Activated CD8-positive, alpha-beta memory T cell treated with anti-CD3 and anti-CD28 coated beads for 48 hours (primary cell): ENCODE results near the gene UBN1.

Experiments
- DNase-seq, 3 experiments: peaks; one replicate each; pipeline ENCODE4 v3.0.0-alpha.2; 2020; ENCODE audit warnings: low read depth in 2 of 3, low spot score in 2 of 3

UBN1 gene

DNA sequence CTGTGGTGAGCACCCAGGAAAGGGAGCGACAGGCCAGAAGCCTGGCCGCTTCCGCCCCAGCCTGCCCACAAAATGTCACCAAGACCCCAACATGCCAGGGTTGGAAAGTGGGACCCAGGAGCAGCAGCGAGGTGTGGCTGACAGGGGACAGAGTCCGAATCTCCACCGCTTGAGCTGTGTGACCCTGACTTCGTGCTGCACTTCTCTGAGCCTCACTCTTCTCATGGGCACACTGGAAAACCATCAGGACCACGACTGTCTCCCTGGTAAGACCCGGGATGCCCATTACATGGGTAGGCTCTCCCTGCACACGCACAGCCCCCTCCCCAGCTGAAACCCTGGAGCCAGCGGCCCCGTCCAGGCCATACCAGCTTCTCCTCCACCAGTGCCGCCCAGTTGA, 54.8 kb downstream of the UBN1 start:
- no peak for DNase-seq

DNA sequence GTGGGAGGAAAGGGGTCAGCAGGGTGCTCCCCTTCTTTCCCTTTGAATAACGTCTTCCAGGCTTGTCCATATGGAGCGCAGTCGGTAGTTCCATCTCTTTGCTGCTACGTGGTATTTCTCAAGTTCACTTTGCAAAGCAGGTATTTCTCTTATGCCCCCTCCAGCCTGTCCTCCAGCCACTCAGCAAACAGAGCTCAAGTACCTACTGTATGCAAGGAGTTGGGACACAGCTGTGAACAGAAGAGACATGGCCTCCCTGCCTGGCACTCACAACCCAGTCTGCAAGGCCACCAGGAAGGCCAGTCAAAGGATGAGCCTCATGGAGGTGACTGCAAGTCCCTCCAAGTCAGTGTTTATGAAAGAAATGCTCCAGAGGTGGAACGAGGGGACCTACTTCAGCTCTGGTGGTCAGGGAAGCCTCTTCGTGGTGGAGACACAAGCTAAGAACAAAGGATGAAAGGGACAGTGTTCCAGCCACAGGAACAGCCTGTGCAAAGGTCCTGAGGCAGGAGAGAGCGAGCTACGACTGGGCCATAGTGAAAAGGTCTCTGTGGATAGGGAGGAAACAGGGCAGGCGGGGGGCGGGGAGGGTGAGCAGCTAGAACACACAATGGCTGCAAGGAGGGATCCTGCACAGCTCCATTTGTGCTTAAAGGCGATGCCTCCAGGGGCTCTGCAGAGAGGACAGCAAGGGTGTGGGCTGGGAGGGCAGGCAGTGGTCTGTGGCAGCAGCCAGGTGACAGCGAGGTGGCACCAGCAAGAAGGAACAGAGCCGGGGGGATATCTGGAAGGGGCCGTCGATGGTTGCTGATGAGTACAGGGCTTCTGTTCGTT, 57.0 kb downstream of the UBN1 start:
- DNase-seq = no peak

GRCh38 chr16:4904942-4905615, 57.8 kb downstream of the UBN1 start:
- DNase-seq = no peak

- DNase-seq = no peak
Measured at GRCh38 chr16:4908854-4909401, 61.6 kb downstream of the UBN1 start.

DNA sequence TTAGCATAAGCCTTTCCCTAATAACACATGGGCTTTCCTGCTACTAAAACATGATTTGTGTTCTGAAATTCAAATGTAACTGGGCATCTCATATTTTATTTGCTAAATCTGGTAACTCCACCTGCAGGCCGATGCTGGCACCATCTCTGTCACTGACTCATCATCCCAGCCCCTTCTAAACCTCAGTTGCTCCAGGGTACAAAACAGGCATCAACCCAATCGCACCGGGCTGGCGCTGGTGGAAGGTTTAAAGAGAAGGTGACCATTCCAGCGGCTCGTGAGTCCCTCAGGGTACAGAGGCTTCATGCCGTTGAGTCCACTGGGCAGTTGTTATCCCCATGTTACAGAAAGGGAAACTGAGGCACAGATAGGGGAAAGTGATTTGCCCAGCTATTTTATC, 62.5 kb downstream of the UBN1 start:
- DNase-seq = no peak

GRCh38 chr16:4910828-4911227, 63.5 kb downstream of the UBN1 start:
- no peak for DNase-seq

DNA sequence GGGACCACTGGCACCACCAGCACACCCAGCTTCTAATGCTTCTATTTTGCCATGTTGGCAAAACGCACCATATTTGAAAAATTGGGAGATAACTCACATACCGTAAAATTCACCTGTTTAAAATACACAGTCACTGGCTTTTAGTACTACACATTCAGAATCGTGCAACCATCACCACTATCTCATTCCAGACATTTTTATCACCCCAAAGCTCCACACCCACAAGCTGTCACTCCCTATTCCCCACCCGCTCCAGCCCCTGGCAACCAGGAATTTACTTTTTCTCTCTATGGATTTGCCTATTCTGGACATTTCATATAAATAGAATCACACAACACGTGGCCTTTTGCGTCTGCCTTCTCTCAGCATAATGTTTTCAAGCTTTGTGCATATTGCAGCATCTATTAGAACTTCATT, 64.7 kb downstream of the UBN1 start:
- DNase-seq = no peak

DNA sequence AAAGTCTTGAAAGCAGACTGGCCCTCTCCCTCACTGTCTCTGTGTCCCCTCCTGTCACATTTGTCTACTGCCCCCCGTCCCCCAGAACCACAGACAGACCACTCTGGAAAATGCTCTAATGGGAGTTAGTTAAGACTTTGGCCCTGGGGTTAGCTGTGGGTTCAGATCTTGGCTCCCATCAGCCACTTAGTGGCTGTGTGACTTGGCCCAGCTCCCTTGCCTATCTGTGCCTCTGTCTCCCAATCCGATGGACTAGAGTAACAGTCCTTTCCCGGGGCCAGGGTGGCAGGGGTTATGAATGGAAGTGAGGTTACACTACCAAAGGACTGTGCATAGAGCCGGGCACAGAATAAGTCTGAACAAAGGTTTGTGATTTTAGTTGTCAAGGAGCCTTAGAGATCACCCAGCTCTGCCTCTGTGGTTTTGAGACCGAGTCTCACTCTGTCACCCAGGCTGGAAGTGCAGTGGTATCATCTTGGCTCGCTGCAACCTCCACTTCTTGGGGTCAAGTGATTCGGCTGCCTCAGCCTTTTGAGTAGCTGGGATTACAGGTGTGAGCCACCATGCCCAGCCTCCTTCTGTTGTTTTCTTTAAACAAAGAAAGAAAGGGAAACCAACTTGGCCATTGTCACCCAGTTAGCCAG, 66.0 kb downstream of the UBN1 start:
- no peak for DNase-seq

DNA sequence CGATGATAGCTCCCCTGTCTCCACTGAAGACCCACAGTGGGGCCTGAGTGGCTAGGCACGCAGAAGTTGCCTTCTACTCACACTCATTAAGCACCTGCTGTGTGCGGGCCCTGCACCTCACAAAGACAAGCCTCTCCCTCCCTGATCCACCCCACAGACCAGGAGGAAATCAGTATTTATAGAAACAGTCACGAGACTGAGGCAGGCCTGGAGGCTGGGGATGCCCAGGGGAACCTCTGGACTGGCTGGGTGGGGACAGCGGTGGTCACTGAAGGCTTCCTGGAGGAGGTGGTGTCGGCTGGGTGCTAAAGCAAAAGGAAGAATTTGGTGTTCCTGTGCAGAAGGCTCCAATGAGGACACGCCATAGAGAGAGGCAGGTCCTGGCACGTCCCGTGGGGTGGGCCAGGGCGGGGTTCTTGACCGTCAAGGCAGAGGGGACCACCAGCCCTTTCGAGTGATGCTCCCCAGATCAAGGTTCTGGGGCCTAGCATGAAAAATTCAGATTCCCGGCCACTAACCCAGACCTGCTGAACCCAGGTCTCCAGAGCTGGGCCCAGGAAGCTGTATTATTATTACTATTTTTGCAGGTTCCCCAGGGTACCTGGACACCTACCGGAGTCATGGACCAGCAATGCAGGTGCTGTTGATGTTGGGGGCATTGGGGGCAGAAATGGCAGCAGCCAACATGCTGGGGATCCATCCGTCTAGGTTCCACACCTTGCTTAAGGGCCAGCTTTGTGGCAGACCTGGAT, 66.7 kb downstream of the UBN1 start:
- no peak for DNase-seq

DNA sequence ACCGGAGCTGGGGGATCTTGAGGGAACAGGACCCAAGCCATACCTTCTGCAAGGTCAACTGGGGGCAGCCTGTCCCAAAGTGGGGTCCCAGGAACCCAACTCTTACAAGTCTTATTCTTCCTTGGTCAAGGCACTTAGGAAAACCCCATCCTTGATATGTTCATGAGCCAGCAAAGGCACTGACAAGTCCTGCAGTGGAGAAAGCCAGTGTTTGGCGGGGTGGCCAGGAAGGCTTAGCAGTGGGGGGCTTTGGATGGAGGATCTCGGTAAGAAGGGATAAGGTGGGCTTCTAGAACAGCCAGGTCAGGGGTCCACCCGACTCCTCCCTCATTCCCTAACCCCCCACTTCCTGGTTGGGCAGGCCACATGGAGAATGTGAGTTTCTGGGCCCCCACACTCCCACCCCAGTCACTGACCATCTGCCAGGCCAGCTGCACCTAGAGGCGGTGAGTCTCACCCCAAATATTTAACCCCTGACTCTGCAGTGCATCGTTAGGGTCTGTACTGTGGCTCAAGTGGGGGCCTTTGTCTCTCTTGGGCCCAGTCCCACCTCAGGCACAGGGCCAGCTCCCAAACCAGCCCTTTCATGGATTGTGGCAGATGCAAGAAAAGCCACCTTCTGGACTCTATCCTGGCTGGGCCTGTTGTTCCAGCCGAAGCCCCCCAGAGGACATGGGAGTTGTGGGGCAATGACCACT, 67.4 kb downstream of the UBN1 start:
- no peak for DNase-seq

- no peak for DNase-seq
Measured at GRCh38 chr16:4915226-4915761, 68.0 kb downstream of the UBN1 start.

GRCh38 chr16:4917117-4917516, 69.8 kb downstream of the UBN1 start:
- DNase-seq = no peak

DNA sequence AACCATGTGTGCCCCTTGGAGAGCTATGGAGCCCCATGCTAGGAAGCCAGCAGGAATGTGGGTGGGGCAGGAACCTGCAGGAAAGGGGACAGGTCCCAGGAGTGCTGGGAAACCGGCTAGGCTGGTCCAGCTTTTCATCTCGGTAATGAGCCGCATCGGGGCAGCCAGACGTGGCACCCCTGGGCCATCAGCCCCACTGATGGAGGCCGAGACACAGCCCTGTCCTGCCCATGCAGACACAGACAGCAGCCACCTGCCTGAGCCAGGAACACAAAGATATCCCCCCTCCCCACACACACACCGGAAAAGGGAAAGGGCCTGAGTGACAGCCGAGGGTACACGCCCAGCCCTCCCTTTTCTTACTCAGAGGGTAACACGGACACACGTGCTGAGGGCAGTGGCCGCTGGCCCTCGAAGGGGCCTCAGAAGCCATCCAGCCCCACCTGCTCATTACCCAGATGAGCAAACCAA, 71.5 kb downstream of the UBN1 start:
- no peak for DNase-seq

DNA sequence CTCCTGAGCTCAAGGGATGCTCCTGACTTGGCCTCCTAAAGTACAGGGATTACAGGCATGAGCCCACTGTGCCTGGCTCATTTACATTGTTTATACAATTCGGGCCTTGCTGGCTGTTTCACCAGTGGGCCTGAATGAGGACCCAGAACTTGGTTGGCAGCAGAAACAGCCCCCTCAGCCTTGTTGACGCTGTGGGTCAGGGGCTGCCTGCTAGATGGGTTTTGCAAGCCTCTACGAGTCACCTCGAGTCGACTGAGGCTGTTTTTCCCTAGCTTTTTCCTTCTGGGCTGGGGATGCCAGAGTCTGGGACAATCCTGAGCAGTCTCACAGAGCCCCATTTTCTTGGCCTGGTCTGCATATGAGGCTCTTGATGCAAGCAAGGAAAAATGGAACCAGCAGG, 73.5 kb downstream of the UBN1 start:
- no peak for DNase-seq

DNA sequence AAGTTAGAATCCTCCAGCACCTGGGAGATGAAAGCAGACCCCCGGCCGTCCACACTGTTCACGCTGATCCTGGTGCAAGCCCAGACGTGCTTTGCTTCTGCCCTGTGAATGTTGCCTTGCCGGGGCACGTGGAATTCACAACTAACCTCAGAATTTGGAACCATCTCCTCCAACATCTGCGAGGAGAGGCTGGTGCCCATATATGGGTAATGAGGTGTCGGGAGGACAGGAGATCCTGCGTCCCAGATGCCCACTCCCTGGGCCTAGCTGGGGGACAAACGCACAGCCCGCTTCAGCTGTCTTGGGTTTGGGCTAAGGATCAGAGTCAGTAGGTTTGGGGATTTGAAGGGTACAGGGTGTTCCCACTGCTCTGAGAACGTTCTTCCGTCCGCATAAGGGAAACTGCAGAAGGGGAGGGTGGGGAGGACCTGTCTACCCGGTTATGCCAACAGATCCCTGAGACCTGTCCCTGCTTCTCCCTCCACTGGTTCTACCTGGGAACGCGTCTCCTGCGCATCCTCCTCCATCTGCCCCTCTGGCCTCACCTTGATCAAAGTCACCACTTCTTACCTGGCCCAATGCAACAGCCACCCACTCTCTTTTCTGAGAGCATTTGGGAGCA, 75.6 kb downstream of the UBN1 start:
- no peak for DNase-seq

- DNase-seq = no peak
Measured at GRCh38 chr16:4923853-4924252, 76.6 kb downstream of the UBN1 start.

DNA sequence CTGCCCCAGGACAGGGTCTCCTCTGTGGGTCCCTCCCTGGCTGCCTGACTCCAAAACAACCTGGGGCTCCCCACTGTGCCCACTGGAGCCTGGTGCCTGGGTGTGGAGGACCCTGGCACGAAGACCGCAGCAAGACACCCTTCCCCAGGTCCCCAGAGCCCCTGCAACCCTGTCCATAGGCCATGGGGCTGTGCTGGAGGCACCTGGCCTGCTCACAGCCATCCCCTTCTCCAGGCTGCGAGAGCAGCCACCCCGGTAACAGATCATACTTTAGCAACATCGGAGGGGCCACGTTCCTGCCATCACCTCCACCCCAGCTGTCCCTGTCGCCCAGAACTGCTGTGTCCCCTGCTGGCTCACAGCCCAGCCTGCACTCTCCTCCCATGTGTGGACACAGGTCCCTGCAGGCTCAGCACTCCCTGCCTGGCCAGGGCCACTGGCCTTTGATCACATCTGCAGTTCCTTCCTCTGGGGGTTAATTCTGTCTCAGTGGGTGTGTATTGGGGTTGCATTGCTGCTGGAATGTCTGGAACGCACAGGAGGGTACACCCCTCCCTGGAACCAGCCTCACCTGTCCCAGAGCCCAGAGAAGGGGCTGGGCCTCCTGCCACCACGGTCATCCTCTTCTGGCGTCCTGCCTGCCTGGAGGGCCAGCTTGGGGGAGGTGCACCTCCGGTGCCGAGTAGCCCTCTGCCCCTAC, 77.5 kb downstream of the UBN1 start:
- no peak for DNase-seq

- no peak for DNase-seq
Measured at GRCh38 chr16:4925293-4925607, 78.0 kb downstream of the UBN1 start.

DNA sequence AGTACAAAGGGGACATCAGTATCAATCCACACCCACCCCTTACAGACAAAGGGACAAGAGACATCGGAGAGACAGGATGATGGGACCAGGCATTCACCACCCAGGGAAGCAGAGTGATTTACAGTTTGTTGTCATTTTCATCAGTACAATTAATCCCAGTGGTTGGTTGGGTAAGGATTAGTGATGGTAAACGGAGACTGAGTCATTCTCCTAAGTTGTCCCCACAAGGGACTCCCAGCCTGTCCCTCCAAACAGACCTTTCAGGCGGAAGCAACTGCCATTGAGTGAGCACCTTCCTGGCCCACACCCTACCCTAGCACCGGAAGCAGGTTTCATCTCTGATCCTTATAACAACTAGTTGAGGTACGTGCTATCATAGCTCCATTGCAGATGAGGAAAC, 78.5 kb downstream of the UBN1 start:
- DNase-seq = no peak
